OCI-LY1 (cell line): Measurements from ENCODE around the gene PSMC4.

ENCODE experiments used
- H2AFZ ChIP-seq: fragments of 200-600 bp; sonication (generic), shearing (Covaris generic); 2 replicates; pipeline ENCODE4 v1.6.0; 2014; ENCODE audit warnings: antibody characterized with exemption, mild to moderate bottlenecking, low read length
- H3F3A ChIP-seq: fragments of 200-600 bp; sonication (generic), shearing (Covaris generic); 2 replicates; pipeline ENCODE4 v1.6.0; 2014; ENCODE audit warnings: mild to moderate bottlenecking, antibody characterized with exemption, low read length, moderate library complexity; ENCODE audit not compliant: insufficient read depth
- H3K27ac ChIP-seq: fragments of 200-600 bp; sonication (generic); 2 replicates; pipeline ENCODE4 v1.5.1; 2014; ENCODE audit warnings: low read length, mixed run types, mild to moderate bottlenecking, low read depth; ENCODE audit not compliant: poor library complexity, severe bottlenecking
- H3K27me3 ChIP-seq: fragments of 200-600 bp; sonication (generic); 2 replicates; pipeline ENCODE4 v1.6.0; 2014; ENCODE audit warnings: antibody characterized with exemption, mild to moderate bottlenecking, low read length, moderate library complexity; ENCODE audit not compliant: insufficient read depth
- H3K36me3 ChIP-seq: fragments of 200-600 bp; sonication (generic); 2 replicates; pipeline ENCODE4 v1.6.1; 2014; ENCODE audit warnings: mild to moderate bottlenecking, antibody characterized with exemption, low read length, moderate library complexity, mixed read lengths; ENCODE audit not compliant: insufficient read depth
- H3K4me1 ChIP-seq: fragments of 200-600 bp; sonication (generic); 2 replicates; pipeline ENCODE4 v1.5.1; 2014; ENCODE audit warnings: mild to moderate bottlenecking, low read length, moderate library complexity; ENCODE audit not compliant: insufficient read depth, severe bottlenecking
- H3K4me2 ChIP-seq: fragments of 200-600 bp; sonication (generic), shearing (Covaris generic); 2 replicates; pipeline ENCODE4 v1.6.1; 2014; ENCODE audit warnings: low read length
- H3K4me3 ChIP-seq: fragments of 200-600 bp; sonication (generic); 2 replicates; pipeline ENCODE4 v1.5.1; 2014; ENCODE audit warnings: low read length, low read depth, mild to moderate bottlenecking, mixed read lengths; ENCODE audit not compliant: poor library complexity, severe bottlenecking
- H3K79me2 ChIP-seq: fragments of 200-600 bp; shearing (Covaris generic); 2 replicates; pipeline ENCODE4 v1.6.1; 2016; ENCODE audit warnings: mixed run types, low read length, mixed read lengths; ENCODE audit not compliant: insufficient read depth
- H3K9ac ChIP-seq: fragments of 200-600 bp; sonication (generic), shearing (Covaris generic); 2 replicates; pipeline ENCODE4 v1.6.1; 2014; ENCODE audit warnings: mild to moderate bottlenecking, low read length, mixed read lengths
- H3K9me2 ChIP-seq: fragments of 200-600 bp; sonication (generic), shearing (Covaris generic); 2 replicates; pipeline ENCODE4 v1.6.1; 2014; ENCODE audit warnings: low read depth, mild to moderate bottlenecking, low read length, mixed read lengths
- H3K9me3 ChIP-seq: fragments of 200-600 bp; shearing (Covaris generic); 2 replicates; pipeline ENCODE4 v1.6.1; 2014; ENCODE audit warnings: low read length, mixed read lengths
- H4K20me1 ChIP-seq: fragments of 200-600 bp; sonication (generic), shearing (Covaris generic); 2 replicates; pipeline ENCODE4 v1.6.0; 2016; ENCODE audit warnings: mild to moderate bottlenecking, low read length; ENCODE audit not compliant: insufficient read depth
- CTCF ChIP-seq: fragments of 200-600 bp; sonication (generic), shearing (Covaris generic); IDR thresholded peaks from 2 replicates; pipeline ENCODE4 v1.5.1; 2017; ENCODE audit warnings: mild to moderate bottlenecking, antibody characterized with exemption, low read length, moderate library complexity, mixed read lengths
- EZH2 ChIP-seq: fragments of 200-600 bp; sonication (generic), shearing (Covaris generic); IDR thresholded peaks from 2 replicates; pipeline ENCODE4 v1.8.0; 2017; ENCODE audit warnings: borderline replicate concordance, mixed run types, mild to moderate bottlenecking, antibody characterized with exemption, low read length, moderate library complexity, mixed read lengths

PSMC4 gene

GRCh38 chr19:40006273-40006691, 35.3 kb downstream of the PSMC4 start:
- Histone ChIP-seq H3K36me3 (peaks cover 55% of the 10 kb centered on the region), H3F3A (no peaks in the 10 kb centered on the region), H4K20me1 (no peaks in the 10 kb centered on the region), H3K4me3 (no peak overlapping the region), H3K79me2 (no peaks in the 10 kb centered on the region), H3K9me3 (peaks cover 7% of the 10 kb centered on the region; the same call in 1 of the 2 replicates), H3K4me2 (no peak overlapping the region), H3K9ac (no peak overlapping the region), H2AFZ (no peak overlapping the region), H3K9me2 (no peaks in the 10 kb centered on the region), H3K27ac (no peak overlapping the region), H3K27me3 (no peaks in the 10 kb centered on the region), H3K4me1 (no peaks in the 10 kb centered on the region)
- TF ChIP-seq CTCF (no peak), EZH2 (no peak)

GRCh38 chr19:40009674-40010073, 38.7 kb downstream of the PSMC4 start:
- peaks cover 23% of the 10 kb centered on the region for H3K9me3 ChIP-seq
- no peaks in the 10 kb centered on the region for H3K27me3 ChIP-seq
- no peak overlapping the region for H3K9ac ChIP-seq
- H3K27ac ChIP-seq: no peak overlapping the region
- TF ChIP-seq EZH2 (no peak), CTCF (no peak)
- H3K36me3 ChIP-seq: peaks cover 79% of the 10 kb centered on the region
- no peaks in the 10 kb centered on the region for H3K9me2 ChIP-seq
- no peaks in the 10 kb centered on the region for H3K4me1 ChIP-seq
- no peaks in the 10 kb centered on the region for H4K20me1 ChIP-seq
- no peaks in the 10 kb centered on the region for H3F3A ChIP-seq
- H3K79me2 ChIP-seq: no peaks in the 10 kb centered on the region
- H2AFZ ChIP-seq: no peak overlapping the region
- H3K4me2 ChIP-seq: no peak overlapping the region
- H3K4me3 ChIP-seq: no peak overlapping the region

- no peak overlapping the region for H3K4me2 ChIP-seq
- no peak overlapping the region for H2AFZ ChIP-seq
- H3K9ac ChIP-seq: no peak overlapping the region
- no peaks in the 10 kb centered on the region for H3K79me2 ChIP-seq
- no peak overlapping the region for H3K27ac ChIP-seq
- H3K4me1 ChIP-seq: no peaks in the 10 kb centered on the region
- peaks cover 52% of the 10 kb centered on the region for H3K36me3 ChIP-seq
- peaks cover 42% of the 10 kb centered on the region for H3K9me3 ChIP-seq
- H3K27me3 ChIP-seq: no peaks in the 10 kb centered on the region
- TF ChIP-seq EZH2 (no peak), CTCF (no peak)
- H3K4me3 ChIP-seq: no peak overlapping the region
- H4K20me1 ChIP-seq: no peaks in the 10 kb centered on the region
- H3K9me2 ChIP-seq: no peaks in the 10 kb centered on the region
- 0 out of 2 replicates have a peak, but pooled peaks cover 4% of the 10 kb centered on the region for H3F3A ChIP-seq
Measured at GRCh38 chr19:40013991-40014390, 43.0 kb downstream of the PSMC4 start.
